HG03095 (cell line): ENCODE measurements around the gene RRN3.
"Not testable (repeated sequence)": the region's sequence is repeated elsewhere in the genome, so short reads cannot be mapped to it uniquely, and the experiment has no call there.

Source experiments
- ATAC-seq: cut with Tn5 transposase; IDR thresholded peaks from one replicate; pipeline ENCODE4 v1.9.1; 2021; ENCODE audit warnings: moderate library complexity; ENCODE audit not compliant: unreplicated experiment

RRN3 gene

DNA sequence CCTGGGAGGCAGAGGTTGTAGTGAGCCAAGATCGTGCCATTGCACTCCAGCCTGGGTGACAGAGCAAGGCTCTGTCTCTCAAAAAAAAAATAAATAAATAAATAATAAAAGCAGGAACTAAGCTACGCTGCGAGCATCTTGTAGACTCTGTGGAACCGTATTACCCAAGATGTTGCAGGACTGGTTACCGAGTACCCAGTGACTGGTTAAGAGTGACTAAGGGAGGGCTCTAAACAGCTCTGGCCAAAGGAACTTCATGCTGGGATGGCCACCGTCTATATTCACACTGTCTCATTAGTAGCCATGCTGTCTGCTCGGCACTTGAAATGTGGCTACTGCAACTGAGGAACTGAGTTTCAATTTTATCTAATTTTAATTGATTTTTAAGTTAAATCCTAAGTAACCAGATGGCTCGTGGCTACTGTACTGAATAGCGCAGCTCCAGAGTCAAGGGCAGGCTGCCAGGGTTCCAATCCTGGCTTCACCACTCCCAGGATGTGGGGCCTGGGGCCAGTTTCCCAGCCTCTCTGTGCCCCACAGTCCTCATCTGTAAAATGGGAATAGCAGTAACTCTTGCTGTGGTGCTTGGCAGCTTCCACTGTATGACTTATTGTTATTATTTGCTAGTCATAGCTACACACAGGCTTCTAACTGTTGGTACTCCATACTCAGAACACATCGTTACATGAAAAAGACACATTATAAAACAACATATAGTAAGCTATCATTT lies 41.2 kb downstream of the RRN3 start:
- no peak for ATAC-seq

DNA sequence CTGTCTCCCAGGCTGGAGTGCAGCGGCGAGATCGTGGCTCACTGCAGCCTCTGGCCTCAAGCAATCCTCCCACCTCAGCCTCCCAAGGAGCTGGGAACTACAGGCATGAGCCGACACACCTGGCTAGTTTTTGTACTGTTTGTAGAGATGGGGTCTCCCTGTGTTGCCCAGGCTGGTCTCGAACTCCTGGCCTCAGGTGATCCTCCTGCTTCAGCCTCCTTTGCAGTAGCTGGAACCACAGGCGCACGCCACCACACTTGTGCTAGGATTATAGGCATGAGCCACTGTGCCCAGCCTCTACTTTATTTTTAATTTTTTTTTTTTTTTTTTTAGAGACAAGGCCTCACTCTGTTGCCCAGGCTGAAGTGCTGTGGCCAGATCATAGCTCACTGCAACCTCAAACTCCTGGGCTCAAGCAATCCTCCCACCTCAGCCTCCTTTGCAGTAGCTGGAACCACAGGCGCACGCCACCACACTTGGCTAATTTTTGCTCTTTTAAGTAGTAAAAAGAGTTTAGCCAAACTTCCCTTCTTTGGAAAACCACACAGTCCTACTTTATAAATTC lies 42.6 kb downstream of the RRN3 start:
- no peak for ATAC-seq

DNA sequence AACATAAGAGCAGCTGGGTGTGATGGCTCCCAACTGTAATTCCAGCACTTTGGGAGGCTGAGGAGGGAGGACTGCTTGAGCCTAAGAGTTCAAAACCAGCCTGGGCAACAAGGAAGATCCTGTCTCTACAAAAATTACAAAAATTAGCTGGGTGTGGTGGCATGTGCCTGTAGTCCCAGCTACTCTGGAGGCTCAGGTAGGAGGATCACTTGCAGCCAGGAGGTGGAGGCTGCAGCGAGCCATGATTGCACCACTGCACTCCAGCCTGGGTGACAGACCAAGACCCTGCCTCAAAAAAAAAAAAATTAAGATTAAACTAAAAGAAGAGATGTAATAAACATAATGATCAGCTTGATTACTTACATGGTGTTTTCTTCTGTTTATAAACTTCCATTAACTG lies 43.6 kb downstream of the RRN3 start:
- ATAC-seq, result not testable (repeated sequence)

DNA sequence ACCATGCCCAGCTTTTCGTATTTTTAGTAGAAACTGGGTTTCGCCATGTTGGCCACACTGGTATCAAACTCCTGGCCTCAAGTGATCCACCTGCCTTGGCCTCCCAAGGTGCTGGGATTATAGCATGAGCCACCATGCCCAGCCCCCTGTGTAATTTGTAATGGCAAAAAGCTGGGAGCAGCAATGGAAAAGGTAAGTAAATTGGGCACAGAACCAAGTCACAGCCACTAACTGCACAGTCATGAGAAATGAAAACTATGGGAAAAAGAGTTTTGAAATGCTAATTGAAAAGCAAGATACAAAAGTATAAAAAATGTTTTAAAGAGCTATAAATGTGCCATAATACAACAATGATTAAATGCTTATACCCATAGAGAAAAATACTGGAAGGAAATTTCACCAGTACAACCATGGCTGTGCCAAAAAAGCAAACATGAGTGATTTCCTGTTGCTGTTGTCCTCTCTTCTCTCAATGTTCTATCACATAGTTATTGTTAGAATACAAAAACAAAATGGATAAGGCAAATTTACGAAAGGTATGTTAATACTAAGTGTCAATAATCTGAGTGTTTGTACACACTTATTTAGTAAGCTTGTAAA lies 44.4 kb downstream of the RRN3 start:
- ATAC-seq, result no peak

DNA sequence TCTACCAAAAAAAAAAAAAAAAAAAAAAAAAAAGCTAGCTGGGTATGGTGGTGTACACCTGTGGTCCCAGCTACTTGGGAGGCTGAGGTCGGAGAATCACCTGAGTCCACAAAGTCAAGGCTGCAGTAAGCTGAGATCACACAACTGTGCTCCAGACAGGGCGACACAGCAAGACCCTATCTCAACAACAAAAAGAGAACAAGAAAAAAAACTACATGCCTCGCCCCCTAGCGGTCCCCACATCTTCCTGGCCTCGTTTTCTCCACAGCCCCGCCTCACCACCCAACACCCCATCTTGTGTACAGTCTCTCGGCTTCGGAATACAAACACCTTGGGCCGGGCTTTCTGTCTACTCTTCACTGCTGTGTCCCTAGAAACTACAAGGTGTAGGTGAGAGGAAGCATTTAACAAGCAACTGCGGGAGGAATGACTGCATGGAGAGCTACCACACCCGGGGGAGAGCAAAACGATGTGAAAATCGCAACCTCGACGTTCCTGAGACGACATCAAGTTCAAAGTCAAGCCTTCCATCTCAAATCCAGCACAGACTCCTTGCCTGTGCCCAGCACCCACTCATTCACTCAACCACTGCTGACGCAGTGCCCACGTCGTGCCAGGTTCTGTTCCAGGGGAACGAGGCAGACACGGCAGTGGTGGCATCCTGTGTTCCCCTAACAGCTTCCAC lies 47.2 kb downstream of the RRN3 start:
- no peak for ATAC-seq

DNA sequence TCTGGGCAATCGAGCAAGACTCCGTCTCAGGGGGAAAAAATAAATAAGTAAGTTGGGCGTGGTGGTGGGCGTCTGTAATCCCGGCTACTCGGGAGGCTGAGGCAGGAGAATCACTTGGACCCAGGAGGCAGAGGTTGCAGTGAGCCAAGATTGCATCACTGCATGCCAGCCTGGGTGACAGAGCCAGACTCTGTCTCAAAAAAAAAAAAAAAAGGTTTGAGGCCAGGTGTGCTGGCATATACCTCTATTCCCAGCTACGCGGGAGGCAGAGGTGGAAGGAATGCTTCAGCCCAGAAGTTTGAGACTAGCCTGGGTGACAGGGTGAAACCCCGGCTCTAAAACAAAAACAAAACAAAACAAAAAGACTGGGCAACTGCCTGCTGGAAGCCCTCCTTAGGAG lies 48.8 kb downstream of the RRN3 start:
- ATAC-seq, result not testable (repeated sequence)

DNA sequence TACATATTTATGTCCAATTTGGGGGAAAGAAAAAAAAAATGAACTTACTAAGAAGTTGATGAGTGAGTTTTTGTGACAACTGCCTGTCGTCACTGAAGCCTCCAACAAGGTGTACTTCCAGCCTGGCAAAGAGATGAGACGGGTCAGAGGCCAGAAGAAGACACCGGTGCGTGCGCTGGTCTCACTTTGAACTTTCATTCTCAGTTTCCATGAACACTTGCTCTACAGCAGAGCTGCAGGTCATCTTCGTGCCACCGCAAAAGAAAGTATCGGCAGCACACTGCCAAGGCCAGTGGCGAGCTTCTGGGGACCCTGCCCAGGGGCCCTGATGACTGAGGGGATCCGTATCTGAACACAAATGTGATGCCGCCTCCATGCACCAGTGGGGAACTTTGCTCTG lies 49.8 kb downstream of the RRN3 start:
- ATAC-seq, result no peak

DNA sequence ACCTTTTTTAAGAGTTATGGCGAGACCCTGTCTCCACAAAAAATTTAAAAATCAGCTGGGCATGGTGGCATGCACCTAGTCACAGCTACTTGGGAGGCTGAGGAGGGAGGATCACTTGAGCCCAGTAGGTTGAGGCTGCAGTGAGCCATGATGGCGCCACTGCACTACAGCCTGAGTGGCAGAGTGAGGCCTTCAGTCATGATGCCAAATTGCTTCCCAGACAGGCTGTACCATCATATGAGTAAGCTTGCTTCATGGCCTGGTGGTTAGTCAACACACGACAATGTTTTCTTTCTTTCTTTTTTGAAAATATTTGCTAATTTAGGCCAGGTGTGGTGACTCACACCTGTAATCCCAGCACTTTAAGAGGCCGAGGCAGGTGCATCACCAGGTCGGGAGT lies 50.7 kb downstream of the RRN3 start:
- no peak for ATAC-seq

DNA sequence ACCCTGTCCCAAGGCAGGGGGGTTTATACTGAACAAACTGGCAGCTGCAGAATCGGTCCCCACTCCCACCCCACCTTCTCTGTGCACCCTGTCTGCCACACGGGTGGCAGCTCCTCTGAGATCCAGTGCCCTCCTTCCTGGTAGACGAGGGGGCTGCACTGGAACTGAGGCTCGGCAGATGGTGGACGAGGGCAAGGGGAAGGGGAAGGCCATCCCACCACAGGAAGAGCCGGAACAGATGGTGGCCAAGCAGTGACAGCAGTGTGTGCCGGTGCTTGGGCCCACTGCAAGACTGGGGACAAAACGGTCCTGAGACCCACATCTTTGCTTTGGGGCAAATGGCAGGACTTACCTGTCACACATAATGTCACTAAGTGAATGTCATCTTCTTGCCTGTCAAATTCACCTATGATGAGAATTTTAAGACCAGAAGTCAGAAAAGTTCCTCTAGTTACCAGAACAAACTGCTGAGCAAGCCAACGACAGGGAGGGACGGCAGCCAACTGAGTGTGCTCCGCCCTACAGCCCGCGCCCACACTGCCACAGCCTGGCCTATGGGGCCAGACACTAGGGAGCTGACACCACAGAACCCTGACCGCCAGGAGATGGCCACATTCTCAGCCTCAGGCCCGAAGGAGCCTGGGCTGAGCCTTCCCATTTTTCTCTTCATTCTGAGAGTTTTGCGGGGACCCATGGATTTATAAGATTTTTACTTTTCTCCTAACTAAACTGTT lies 52.6 kb downstream of the RRN3 start:
- no peak for ATAC-seq

DNA sequence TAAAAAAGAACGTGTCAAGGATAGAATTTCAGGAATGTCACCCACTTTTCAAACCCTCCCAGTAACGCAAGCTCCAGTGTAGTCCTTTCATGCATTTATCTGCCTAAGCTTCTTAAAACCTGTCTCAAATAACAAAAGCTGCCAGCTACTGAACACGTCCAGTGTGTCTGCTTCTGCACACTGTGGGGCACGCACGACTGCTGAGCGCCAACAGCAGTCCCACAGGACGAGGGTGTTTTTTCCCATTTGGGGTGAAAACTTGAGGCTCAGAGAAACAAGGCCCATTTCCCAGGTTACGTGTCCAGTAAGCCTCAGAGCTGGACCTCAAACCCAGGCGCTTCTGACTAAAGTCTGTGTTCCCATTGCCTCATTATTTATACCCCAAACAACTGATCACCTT lies 55.4 kb downstream of the RRN3 start:
- no peak for ATAC-seq

DNA sequence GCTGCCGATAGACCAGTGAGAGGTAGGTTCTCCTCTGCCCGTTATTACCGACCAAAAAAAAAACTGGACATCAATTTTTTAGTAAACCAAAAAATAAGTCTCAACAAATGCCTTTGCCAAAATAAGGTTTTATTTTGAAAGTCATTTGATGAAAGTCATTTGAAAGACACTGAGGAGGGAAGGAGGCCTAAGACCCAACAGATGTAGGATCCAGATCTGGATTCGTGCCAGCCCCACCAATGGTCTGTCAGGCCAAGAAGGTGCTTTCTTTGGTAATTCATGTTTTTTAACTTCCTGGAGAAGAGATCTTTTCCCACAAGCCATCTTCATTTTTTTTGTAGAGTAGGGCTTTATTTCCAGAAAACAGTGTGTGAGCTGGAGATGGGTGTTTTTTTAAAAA lies 56.3 kb downstream of the RRN3 start:
- no peak for ATAC-seq

DNA sequence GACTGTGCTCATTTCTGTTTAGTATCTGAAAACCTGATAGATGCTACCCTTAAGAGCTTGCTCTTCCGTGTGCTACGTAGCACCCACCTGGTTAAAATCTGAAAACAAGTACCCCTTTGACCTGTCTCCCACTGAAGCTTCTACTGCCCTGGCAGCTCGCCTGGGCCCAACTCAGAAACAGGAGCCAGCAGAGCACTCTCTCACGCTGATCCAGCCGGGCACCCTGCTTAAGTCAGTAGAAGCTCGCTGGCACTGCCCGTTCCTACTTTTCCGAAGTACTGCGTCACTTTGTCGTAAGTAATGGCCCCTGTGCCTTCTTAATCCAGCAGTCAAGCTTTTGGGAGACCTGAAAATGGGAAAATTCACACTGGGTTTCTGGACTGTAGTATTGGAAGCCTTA lies 57.1 kb downstream of the RRN3 start:
- ATAC-seq, result no peak

DNA sequence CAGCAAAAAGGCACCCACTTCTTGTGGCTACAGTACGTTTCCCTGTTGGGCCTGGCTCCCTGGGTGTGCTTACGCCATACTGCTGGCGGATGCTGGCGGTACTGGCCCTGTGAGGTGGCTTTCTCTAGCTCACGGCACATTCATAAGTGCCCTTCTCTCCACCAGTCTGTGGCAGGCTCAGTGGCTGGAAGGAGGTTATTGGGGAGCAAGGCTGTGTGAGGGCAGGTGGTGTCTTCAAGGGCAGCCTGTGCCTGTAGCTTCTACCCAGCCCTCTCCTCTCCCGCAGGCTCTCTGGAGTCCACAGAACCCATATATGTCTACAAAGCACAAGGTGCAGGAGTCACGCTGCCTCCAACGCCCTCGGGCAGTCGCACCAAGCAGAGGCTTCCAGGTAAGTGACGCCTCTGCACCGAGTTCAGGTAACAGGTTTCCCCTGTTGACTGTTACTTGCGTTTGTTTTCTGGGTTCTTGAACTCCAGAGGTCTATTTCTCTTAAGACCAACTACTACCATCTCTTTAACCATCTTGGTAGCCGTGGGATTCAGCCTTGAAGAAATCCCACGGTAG lies 58.8 kb downstream of the RRN3 start:
- no peak for ATAC-seq

DNA sequence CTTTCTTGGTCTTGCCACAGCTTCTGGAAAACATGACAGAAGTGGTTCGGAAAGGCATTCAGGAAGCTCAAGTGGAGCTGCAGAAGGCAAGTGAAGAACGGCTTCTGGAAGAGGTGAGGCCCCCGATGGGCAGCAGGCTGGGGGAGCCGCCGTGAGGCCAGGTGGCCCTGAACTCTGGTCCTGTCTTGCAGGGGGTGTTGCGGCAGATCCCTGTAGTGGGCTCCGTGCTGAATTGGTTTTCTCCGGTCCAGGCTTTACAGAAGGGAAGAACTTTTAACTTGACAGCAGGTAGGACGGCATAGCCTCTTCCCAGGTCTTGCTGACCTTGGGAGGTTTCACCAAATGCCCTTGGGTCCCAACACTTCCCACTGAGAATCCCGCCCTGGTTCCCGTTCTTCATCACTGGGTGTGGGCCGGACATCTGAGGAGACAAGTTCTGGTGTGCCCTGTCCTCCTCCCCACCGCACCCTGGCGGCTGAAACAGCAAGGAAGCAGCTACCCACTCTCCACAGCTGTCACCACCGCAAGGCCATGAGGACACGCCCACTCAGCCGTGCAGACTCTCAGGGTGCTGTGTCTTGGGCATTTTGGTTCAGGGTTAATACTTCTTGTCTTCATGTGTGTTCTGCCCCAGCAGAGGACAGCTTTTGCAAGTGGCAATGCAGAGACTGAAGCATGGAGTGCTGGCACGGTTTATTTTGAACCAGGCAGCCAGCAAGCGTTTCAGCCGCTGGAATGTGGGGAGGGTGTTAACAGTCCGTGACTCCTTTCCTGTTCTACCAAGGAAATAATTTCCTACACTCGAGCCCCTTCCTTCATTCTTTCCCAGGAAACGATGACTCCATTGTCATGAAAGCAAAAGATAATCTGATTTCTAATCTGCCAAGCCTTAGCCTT lies 59.6 kb downstream of the RRN3 start:
- ATAC-seq, result no peak

DNA sequence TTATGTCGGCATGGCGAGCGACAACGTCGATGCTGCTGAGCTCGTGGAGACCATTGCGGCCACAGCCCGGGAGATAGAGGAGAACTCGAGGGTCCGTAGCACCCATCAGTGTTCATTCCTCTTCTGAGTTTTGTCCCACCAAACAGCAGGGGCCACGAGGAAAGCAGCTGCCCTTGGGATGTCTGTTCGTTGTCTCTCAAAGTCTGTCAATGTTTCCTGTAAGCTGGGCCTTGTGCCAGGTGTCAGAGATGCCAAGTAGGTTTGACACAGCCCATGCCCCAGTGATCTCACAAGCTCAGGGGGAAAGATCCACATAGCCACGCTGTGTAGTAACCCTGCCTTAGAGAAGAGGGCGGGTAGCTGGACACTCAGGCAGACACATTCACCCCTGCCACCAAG lies 60.8 kb downstream of the RRN3 start:
- no peak for ATAC-seq

DNA sequence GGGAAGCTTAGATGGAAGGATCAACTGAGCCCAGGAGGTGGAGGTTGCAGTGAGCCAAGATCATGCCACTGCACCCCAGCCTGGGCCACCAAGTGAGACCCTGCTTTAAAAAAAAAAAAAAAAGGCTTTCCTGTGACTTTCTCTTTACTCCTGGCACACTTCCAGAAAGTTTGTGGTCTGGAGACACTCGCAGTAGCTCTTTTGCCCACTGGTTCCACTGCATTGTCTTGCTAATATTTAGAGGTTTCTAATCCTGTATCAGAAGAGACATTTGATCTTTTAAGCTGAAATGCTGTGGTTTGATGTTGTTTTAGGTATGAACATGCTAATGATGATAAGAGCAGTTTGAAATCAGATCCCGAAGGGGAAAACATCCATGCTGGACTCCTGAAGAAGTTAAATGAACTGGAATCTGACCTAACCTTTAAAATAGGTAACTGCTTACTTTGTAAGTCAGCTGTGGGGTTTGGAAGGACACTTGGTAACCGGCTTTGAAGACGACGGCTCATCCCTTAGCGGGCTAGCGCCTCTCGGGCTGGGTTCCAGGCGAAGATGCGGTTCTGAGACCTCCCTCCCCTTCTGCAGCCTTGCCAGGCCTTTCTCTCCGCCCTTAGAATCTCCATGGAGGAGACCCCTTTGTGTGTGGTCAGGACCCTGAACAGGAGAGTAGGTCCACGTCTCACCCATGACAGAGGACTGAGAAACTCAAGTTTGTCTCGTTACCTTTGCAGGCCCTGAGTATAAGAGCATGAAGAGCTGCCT lies 61.3 kb downstream of the RRN3 start:
- no peak for ATAC-seq

DNA sequence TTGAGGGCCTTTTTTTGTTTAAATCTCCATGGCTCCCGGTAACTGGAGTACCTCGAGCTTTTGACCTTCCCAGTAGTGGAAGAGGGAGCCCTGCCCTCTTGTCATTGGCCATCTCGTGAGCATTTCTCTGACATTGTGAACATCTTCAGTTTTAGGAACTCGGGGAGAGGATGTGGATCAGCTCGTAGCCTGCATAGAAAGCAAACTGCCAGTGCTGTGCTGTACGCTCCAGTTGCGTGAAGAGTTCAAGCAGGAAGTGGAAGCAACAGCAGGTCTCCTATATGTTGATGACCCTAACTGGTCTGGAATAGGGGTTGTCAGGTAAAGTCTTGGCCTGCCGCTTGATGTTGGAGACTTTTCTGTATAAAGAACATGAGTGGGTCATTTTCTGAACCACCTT lies 62.5 kb downstream of the RRN3 start:
- ATAC-seq, result no peak

DNA sequence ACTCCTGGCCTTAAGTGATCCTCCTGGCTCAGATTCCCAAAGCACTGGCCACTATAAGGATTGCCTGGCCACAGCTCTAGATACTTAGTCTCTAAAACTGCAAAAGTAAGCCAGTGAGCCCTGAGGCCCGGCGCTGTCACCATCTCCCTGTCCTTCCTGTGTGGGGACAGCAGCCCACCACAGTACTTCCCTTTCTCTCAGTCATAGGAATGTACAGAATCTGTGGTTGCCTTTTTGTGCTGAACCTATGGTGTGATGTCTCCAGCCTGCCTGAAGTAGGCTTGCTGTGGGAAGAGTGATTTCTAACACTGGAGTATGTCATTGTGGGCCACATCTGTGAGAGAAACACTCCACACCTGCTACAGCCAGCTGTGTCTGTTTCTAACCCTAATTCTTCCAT lies 62.9 kb downstream of the RRN3 start:
- no peak for ATAC-seq

DNA sequence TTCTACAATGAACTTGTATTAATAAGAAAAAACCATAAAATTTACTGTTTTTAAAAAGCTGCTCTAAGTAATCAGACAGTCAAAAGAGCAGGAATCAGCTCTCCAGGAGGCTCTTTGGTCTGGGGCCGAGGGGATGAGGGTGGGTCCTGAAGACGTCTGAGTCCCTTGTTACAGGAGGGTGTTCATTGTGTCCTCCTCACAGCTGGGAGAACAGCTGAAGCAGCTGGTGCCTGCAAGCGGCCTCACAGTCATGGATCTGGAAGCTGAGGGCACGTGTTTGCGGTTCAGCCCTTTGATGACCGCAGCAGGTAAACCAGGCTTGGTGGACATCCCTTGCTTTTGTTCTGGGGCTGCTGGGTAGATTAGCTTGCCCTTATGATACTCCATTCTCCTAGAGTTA lies 64.3 kb downstream of the RRN3 start:
- not testable (repeated sequence) for ATAC-seq
